Suprapubic skin (tissue), 4 donors: Measurements from ENCODE around the gene SNRPB.

Experiments
- POLR2A ChIP-seq, 2 donors: fragments of 450-650 bp; IDR thresholded peaks; one replicate each; pipeline ENCODE4 v1.6.1; 2017; ENCODE audit warnings: antibody characterized with exemption in 2 of 2, mild to moderate bottlenecking in 2 of 2, moderate library complexity in 2 of 2
- POLR2AphosphoS5 ChIP-seq, 3 donors: sonication (generic); formaldehyde crosslinking; IDR thresholded peaks; one replicate each; pipeline ENCODE4 v1.6.1; 2017; ENCODE audit warnings: antibody characterized with exemption in 3 of 3

DNA sequence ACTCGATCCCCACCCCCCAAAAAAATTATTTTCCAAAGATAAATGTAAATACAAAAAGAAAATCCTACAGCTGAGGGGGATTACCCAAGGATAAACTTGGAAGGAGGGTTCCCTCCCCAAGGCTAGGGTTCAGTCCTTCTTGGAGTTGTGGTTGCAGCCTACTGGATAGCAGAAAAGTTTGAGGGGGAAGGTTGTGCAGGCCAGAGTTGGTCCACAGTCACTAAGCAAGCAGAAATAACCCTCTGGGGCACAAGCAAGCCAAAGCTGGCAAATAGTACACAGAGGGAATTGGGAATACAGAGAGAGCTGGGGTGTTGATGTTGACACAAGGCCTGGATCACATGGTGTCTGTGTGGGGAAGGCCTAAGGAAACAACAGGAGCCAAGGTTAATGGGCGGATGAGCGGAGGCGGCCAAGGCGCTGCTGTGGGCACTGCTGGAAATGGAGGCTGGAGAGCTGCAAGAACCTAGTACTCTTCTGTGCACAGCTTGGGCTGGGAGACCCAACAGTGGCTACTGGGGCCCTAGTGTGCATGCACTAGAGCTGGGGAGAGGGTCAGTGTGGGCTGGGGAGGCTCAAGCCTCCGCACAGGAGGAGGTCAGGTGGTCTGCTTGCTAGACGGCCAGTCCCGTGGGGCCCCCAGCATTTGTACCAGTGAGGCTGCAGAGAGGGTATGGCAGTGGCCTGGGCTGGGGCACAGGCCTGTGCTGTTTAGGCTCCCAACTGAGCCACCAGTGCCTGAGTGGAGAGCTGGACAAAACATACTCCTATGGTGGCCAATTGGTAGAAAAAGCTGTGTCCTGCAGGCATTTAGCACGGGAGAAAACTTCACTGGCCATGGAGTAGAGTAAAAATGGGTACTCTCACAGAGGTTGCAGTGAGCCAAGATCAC, 5.5 kb upstream of the SNRPB start:
- TF ChIP-seq POLR2AphosphoS5 (IDR thresholded peaks at IDR 0.05): no peak
- no peak for TF ChIP-seq POLR2A (IDR thresholded peaks at IDR 0.05)
